GM12875 (cell line): ENCODE results near the gene EBF4.

Source experiments
- H3K4me3 ChIP-seq: one replicate; pipeline ENCODE4 v1.5.1; 2011; ENCODE audit warnings: low read depth, low read length, control low read depth
- CTCF ChIP-seq: IDR thresholded peaks from 2 replicates; pipeline ENCODE4 v1.5.1; 2011; ENCODE audit warnings: low read depth, mild to moderate bottlenecking, control low read depth, inconsistent platforms, low read length, moderate library complexity, borderline replicate concordance; ENCODE audit not compliant: insufficient read depth

The EBF4 gene

GRCh38 chr20:2654384-2654822 is 38.2 kb upstream of the EBF4 start:
- TF ChIP-seq CTCF, result no peak
- peak overlapping the region; percentile 90 for H3K4me3 ChIP-seq

- H3K4me3 ChIP-seq, result no peak overlapping the region
- no peak for TF ChIP-seq CTCF
These were observed 37.7 kb upstream of the EBF4 start for GRCh38 chr20:2654831-2655230.

GRCh38 chr20:2655331-2656116 is 37.1 kb upstream of the EBF4 start:
- no peak overlapping the region for H3K4me3 ChIP-seq
- TF ChIP-seq CTCF, result no peak

- TF ChIP-seq CTCF, result no peak
- H3K4me3 ChIP-seq, result no peak overlapping the region
These were observed 36.0 kb upstream of the EBF4 start for GRCh38 chr20:2656471-2657117.

- no peak overlapping the region for H3K4me3 ChIP-seq
- no peak for TF ChIP-seq CTCF
These were observed 35.3 kb upstream of the EBF4 start for GRCh38 chr20:2657241-2657640.

- H3K4me3 ChIP-seq, result no peak overlapping the region
- no peak for TF ChIP-seq CTCF
These were observed 34.9 kb upstream of the EBF4 start for GRCh38 chr20:2657674-2658073.
